Memory B cell (primary cell): Measurements from ENCODE around the gene CABP7.
A peak's percentile ranks its signal among the peaks of the same experiment; 100 is the strongest.

Source experiments
- ATAC-seq: fragments of 150-1000 bp; cut with Tn5 transposase; 2 replicates; pipeline ENCODE4 v1.10.0; 2021; ENCODE audit warnings: low read depth, mild to moderate bottlenecking, moderate library complexity
- DNase-seq, 2 donors: peaks; one replicate each; pipeline ENCODE4 v3.0.0; 2022; ENCODE audit warnings: low spot score in 2 of 2
- H3K27ac Mint-ChIP-seq: one replicate; pipeline ENCODE4 v1.8.0; 2022; ENCODE audit warnings: mild to moderate bottlenecking, moderate library complexity, mixed read lengths
- H3K27me3 Mint-ChIP-seq: one replicate; pipeline ENCODE4 v1.8.0; 2022; ENCODE audit warnings: mixed read lengths
- H3K36me3 Mint-ChIP-seq: one replicate; pipeline ENCODE4 v1.8.0; 2022; ENCODE audit warnings: mild to moderate bottlenecking, mixed read lengths
- H3K4me1 Mint-ChIP-seq: one replicate; pipeline ENCODE4 v1.8.0; 2022; ENCODE audit warnings: mixed read lengths
- H3K4me3 Mint-ChIP-seq: one replicate; pipeline ENCODE4 v1.8.0; 2022; ENCODE audit warnings: mild to moderate bottlenecking, moderate library complexity, mixed read lengths
- H3K9me3 Mint-ChIP-seq: one replicate; pipeline ENCODE4 v1.8.0; 2022; ENCODE audit warnings: mixed read lengths

CABP7 gene

GRCh38 chr22:29780220-29780619 lies 60.4 kb downstream of the CABP7 start:
- Mint-ChIP-seq H3K36me3 (peaks cover 2% of the 10 kb centered on the region), H3K27ac (no peak overlapping the region)
- ATAC-seq: no peak

GRCh38 chr22:29780748-29781676 lies 61.2 kb downstream of the CABP7 start:
- Mint-ChIP-seq H3K4me3 (no peak overlapping the region), H3K27ac (peak overlapping the region; percentile 36), H3K36me3 (peaks cover 2% of the 10 kb centered on the region), H3K9me3 (no peaks in the 10 kb centered on the region), H3K27me3 (no peaks in the 10 kb centered on the region), H3K4me1 (peaks cover 4% of the 10 kb centered on the region)
- DNase-seq: no peak
- ATAC-seq: no peak

More at GRCh38 chr22:29780220-29780619, 60.4 kb downstream of the CABP7 start:
- Mint-ChIP-seq H3K9me3 (no peaks in the 10 kb centered on the region), H3K27me3 (no peaks in the 10 kb centered on the region), H3K4me3 (no peak overlapping the region), H3K4me1 (peaks cover 4% of the 10 kb centered on the region)
- DNase-seq: no peak
